ENCODE results near the gene EME2. TPM values are rescaled to one million over a fixed set of nuclear protein-coding genes. Genes with fewer than 3 reads are reported as not detected.

Gene EME2
- total RNA-seq, 1 experiment from 2014 or later = 63.6 TPM

- Histone ChIP-seq H3K9me3 (ENCODE audit: control insufficient read depth, low read depth, low read length) (no peaks in the 10 kb centered on the region), H3K27me3 (ENCODE audit: insufficient read depth, low read length) (no peaks in the 10 kb centered on the region), H2BK15ac (ENCODE audit: low read depth, low read length) (no peak overlapping the region), H3K4me1 (ENCODE audit: insufficient read depth, low read length) (no peaks in the 10 kb centered on the region), H3K79me1 (ENCODE audit: insufficient read depth, low read depth, low read length, poor library complexity, severe bottlenecking) (no peaks in the 10 kb centered on the region), H3K79me2 (ENCODE audit: insufficient read depth, low read length) (no peaks in the 10 kb centered on the region), H3K23me2 (ENCODE audit: insufficient read length, low read depth, low read length, poor library complexity, severe bottlenecking) (peaks cover 3% of the 10 kb centered on the region), H2BK120ac (ENCODE audit: low read depth, low read length, poor library complexity, severe bottlenecking) (no peak overlapping the region), H2BK5ac (ENCODE audit: insufficient read length, low read length) (no peak overlapping the region), H4K5ac (ENCODE audit: insufficient read length, low read depth, low read length) (no peak overlapping the region), H3K9ac (ENCODE audit: extremely low read depth, insufficient read length, low read length) (no peak overlapping the region), H4K8ac (replicated peaks; ENCODE audit: insufficient read length, low read depth, low read length) (no peak overlapping the region), H2BK20ac (ENCODE audit: low read depth, low read length, poor library complexity, severe bottlenecking) (no peak overlapping the region), H3K23ac (ENCODE audit: insufficient read length, low read depth, low read length) (no peak overlapping the region), H3K4me2 (ENCODE audit: insufficient read depth, insufficient read length, low read length) (no peak overlapping the region), H3K4ac (ENCODE audit: low read depth, low read length) (no peak overlapping the region), H3K27ac (ENCODE audit: insufficient read length, low read depth, low read length) (no peak overlapping the region), H3K56ac (ENCODE audit: insufficient read length, low read depth, low read length) (no peak overlapping the region), H3K18ac (ENCODE audit: insufficient read length, low read depth, low read length) (no peak overlapping the region), H2AFZ (ENCODE audit: low read length) (no peak overlapping the region), H3T11ph (ENCODE audit: low read length) (no peak overlapping the region), H2BK12ac (ENCODE audit: insufficient read length, low read depth, low read length) (no peak overlapping the region), H4K91ac (ENCODE audit: insufficient read length, low read depth, low read length) (no peak overlapping the region), H2AK5ac (ENCODE audit: insufficient read length, low read length) (no peak overlapping the region), H3K14ac (ENCODE audit: insufficient read depth, low read length) (no peak overlapping the region), H4K20me1 (ENCODE audit: control insufficient read depth, insufficient read depth, insufficient read length) (no peaks in the 10 kb centered on the region)
- peaks cover 7 to 41% (median 28%) of the 10 kb centered on the region in 3 experiments; a peak in 6 of 7 replicates for H3K36me3 Mint-ChIP-seq (ENCODE audit: insufficient read depth in 1 of 3, low read depth in 3 of 3)
- no peak overlapping the region for H3K27ac Mint-ChIP-seq
- peaks cover under 1 to 2% of the 10 kb centered on the region in 2 experiments; a peak in 3 of 4 replicates for H3K4me1 Mint-ChIP-seq
- no peaks in the 10 kb centered on the region for H3K9me3 Mint-ChIP-seq
- no peak for DNase-seq
- H3K27me3 Mint-ChIP-seq (ENCODE audit: low read depth) = no peaks in the 10 kb centered on the region; the same call in 1 of the 2 replicates
- H3K4me3 Mint-ChIP-seq = no peak overlapping the region
- no CpG with 5 or more reads among the region's 21 CpGs for WGBS (ENCODE audit: extremely low coverage, insufficient read length, low lambda C conversion rate)
- TF ChIP-seq, protein P1, sequence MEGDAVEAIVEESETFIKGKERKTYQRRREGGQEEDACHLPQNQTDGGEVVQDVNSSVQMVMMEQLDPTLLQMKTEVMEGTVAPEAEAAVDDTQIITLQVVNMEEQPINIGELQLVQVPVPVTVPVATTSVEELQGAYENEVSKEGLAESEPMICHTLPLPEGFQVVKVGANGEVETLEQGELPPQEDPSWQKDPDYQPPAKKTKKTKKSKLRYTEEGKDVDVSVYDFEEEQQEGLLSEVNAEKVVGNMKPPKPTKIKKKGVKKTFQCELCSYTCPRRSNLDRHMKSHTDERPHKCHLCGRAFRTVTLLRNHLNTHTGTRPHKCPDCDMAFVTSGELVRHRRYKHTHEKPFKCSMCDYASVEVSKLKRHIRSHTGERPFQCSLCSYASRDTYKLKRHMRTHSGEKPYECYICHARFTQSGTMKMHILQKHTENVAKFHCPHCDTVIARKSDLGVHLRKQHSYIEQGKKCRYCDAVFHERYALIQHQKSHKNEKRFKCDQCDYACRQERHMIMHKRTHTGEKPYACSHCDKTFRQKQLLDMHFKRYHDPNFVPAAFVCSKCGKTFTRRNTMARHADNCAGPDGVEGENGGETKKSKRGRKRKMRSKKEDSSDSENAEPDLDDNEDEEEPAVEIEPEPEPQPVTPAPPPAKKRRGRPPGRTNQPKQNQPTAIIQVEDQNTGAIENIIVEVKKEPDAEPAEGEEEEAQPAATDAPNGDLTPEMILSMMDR (conservative IDR thresholded peaks at IDR 0.05) = no peak
Observed at GRCh38 chr16:1764971-1765370, 7.6 kb upstream of the EME2 start.

Data from H9 (cell line).